Measurements from ENCODE around the gene DHRS4L2. TPM values are rescaled to one million over a fixed set of nuclear protein-coding genes. Genes with fewer than 3 reads are reported as not detected.
"Not testable (repeated sequence)": the region's sequence is repeated elsewhere in the genome, so short reads cannot be mapped to it uniquely, and the experiment has no call there.

DHRS4L2 gene
- total and polyA plus RNA-seq, 2 donors from 2014 or later: 20.7 to 463 TPM

- H3K9ac ChIP-seq (ENCODE audit: low read length in 3 of 3); H3K9me3 ChIP-seq (ENCODE audit: control insufficient read depth in 2 of 3, insufficient read depth in 1 of 3, low read length in 3 of 3); H3K4me3 ChIP-seq (ENCODE audit: low read length in 3 of 3); H3K27me3 ChIP-seq (ENCODE audit: control insufficient read depth, insufficient read depth, low read length); DNase-seq; H3K4me1 ChIP-seq (ENCODE audit: control insufficient read depth in 2 of 3, insufficient read depth in 2 of 3, low read depth in 1 of 3, low read length in 3 of 3); intact Hi-C loops (cut with DNase I); FAIRE-seq; H3K27ac ChIP-seq (ENCODE audit: low read depth in 2 of 2, low read length in 2 of 2); H3K36me3 ChIP-seq (ENCODE audit: control insufficient read depth in 2 of 3, insufficient read depth in 3 of 3, low read length in 3 of 3): not testable (repeated sequence)
Observed at GRCh38 chr14:23957913-23958569, 30.7 kb upstream of the DHRS4L2 start.

GRCh38 chr14:23960899-23961298 is 27.8 kb upstream of the DHRS4L2 start:
- H3K27ac ChIP-seq (ENCODE audit: low read depth in 2 of 2, low read length in 2 of 2); H3K9ac ChIP-seq (ENCODE audit: low read length in 3 of 3); H3K4me1 ChIP-seq (ENCODE audit: control insufficient read depth in 2 of 3, insufficient read depth in 2 of 3, low read depth in 1 of 3, low read length in 3 of 3); H3K36me3 ChIP-seq (ENCODE audit: control insufficient read depth in 2 of 3, insufficient read depth in 3 of 3, low read length in 3 of 3); FAIRE-seq; H3K9me3 ChIP-seq (ENCODE audit: control insufficient read depth in 2 of 3, insufficient read depth in 1 of 3, low read length in 3 of 3); DNase-seq; H3K4me3 ChIP-seq (ENCODE audit: low read length in 3 of 3); H3K27me3 ChIP-seq (ENCODE audit: control insufficient read depth, insufficient read depth, low read length); intact Hi-C loops (cut with DNase I): not testable (repeated sequence)

- H3K4me3 ChIP-seq (ENCODE audit: low read length in 3 of 3); intact Hi-C loops (cut with DNase I); H3K36me3 ChIP-seq (ENCODE audit: control insufficient read depth in 2 of 3, insufficient read depth in 3 of 3, low read length in 3 of 3); H3K9ac ChIP-seq (ENCODE audit: low read length in 3 of 3); H3K27ac ChIP-seq (ENCODE audit: low read depth in 2 of 2, low read length in 2 of 2); H3K27me3 ChIP-seq (ENCODE audit: control insufficient read depth, insufficient read depth, low read length); FAIRE-seq; H3K9me3 ChIP-seq (ENCODE audit: control insufficient read depth in 2 of 3, insufficient read depth in 1 of 3, low read length in 3 of 3); DNase-seq; H3K4me1 ChIP-seq (ENCODE audit: control insufficient read depth in 2 of 3, insufficient read depth in 2 of 3, low read depth in 1 of 3, low read length in 3 of 3): not testable (repeated sequence)
Observed at GRCh38 chr14:23961704-23962103, 27.0 kb upstream of the DHRS4L2 start.

- H3K4me3 ChIP-seq (ENCODE audit: low read length in 3 of 3); intact Hi-C loops (cut with DNase I): not testable (repeated sequence)
Observed at GRCh38 chr14:23969130-23969480, 19.6 kb upstream of the DHRS4L2 start.

GRCh38 chr14:23969481-23970282 is 19.0 kb upstream of the DHRS4L2 start:
- DNase-seq: peak; percentile 54 to 76 (median 72)
- H3K4me1 ChIP-seq (ENCODE audit: control insufficient read depth in 2 of 3, insufficient read depth in 2 of 3, low read depth in 1 of 3, low read length in 3 of 3); H3K27me3 ChIP-seq (ENCODE audit: control insufficient read depth, insufficient read depth, low read length); FAIRE-seq; H3K9me3 ChIP-seq (ENCODE audit: control insufficient read depth in 2 of 3, insufficient read depth in 1 of 3, low read length in 3 of 3); H3K9ac ChIP-seq (ENCODE audit: low read length in 3 of 3); H3K36me3 ChIP-seq (ENCODE audit: control insufficient read depth in 2 of 3, insufficient read depth in 3 of 3, low read length in 3 of 3); H3K27ac ChIP-seq (ENCODE audit: low read depth in 2 of 2, low read length in 2 of 2): not testable (repeated sequence)
- intact Hi-C loops (cut with DNase I): loop anchor here (5.0 kb wide), 1 partner anchor 48 kb away; no protein-coding TSS in a partner anchor
- H3K4me3 ChIP-seq (ENCODE audit: low read length in 3 of 3): peak overlapping the region in 1 of 3 donors; percentile 39

More at GRCh38 chr14:23969130-23969480, 19.6 kb upstream of the DHRS4L2 start:
- not testable (repeated sequence) for H3K27me3 ChIP-seq (ENCODE audit: control insufficient read depth, insufficient read depth, low read length); H3K9me3 ChIP-seq (ENCODE audit: control insufficient read depth in 2 of 3, insufficient read depth in 1 of 3, low read length in 3 of 3); H3K4me1 ChIP-seq (ENCODE audit: control insufficient read depth in 2 of 3, insufficient read depth in 2 of 3, low read depth in 1 of 3, low read length in 3 of 3); FAIRE-seq; H3K9ac ChIP-seq (ENCODE audit: low read length in 3 of 3); DNase-seq; H3K36me3 ChIP-seq (ENCODE audit: control insufficient read depth in 2 of 3, insufficient read depth in 3 of 3, low read length in 3 of 3); H3K27ac ChIP-seq (ENCODE audit: low read depth in 2 of 2, low read length in 2 of 2)

- not testable (repeated sequence) for FAIRE-seq; H3K4me3 ChIP-seq (ENCODE audit: low read length in 3 of 3); H3K36me3 ChIP-seq (ENCODE audit: control insufficient read depth in 2 of 3, insufficient read depth in 3 of 3, low read length in 3 of 3); H3K27me3 ChIP-seq (ENCODE audit: control insufficient read depth, insufficient read depth, low read length); H3K27ac ChIP-seq (ENCODE audit: low read depth in 2 of 2, low read length in 2 of 2); H3K4me1 ChIP-seq (ENCODE audit: control insufficient read depth in 2 of 3, insufficient read depth in 2 of 3, low read depth in 1 of 3, low read length in 3 of 3); DNase-seq; H3K9me3 ChIP-seq (ENCODE audit: control insufficient read depth in 2 of 3, insufficient read depth in 1 of 3, low read length in 3 of 3); H3K9ac ChIP-seq (ENCODE audit: low read length in 3 of 3)
- intact Hi-C loops (cut with DNase I): loop anchor here (5.0 kb wide), 1 partner anchor 47 kb away; no protein-coding TSS in a partner anchor
Observed at GRCh38 chr14:23970283-23970659, 18.5 kb upstream of the DHRS4L2 start.

GRCh38 chr14:23973178-23973577 is 15.6 kb upstream of the DHRS4L2 start:
- not testable (repeated sequence) for H3K9me3 ChIP-seq (ENCODE audit: control insufficient read depth in 2 of 3, insufficient read depth in 1 of 3, low read length in 3 of 3); H3K4me1 ChIP-seq (ENCODE audit: control insufficient read depth in 2 of 3, insufficient read depth in 2 of 3, low read depth in 1 of 3, low read length in 3 of 3); H3K27ac ChIP-seq (ENCODE audit: low read depth in 2 of 2, low read length in 2 of 2); H3K27me3 ChIP-seq (ENCODE audit: control insufficient read depth, insufficient read depth, low read length); DNase-seq; FAIRE-seq; H3K36me3 ChIP-seq (ENCODE audit: control insufficient read depth in 2 of 3, insufficient read depth in 3 of 3, low read length in 3 of 3); H3K4me3 ChIP-seq (ENCODE audit: low read length in 3 of 3); H3K9ac ChIP-seq (ENCODE audit: low read length in 3 of 3)
- intact Hi-C loops (cut with DNase I): loop anchor here (5.0 kb wide), 1 partner anchor 44 kb away; no protein-coding TSS in a partner anchor

- H3K27ac ChIP-seq (ENCODE audit: low read depth in 2 of 2, low read length in 2 of 2); H3K9me3 ChIP-seq (ENCODE audit: control insufficient read depth in 2 of 3, insufficient read depth in 1 of 3, low read length in 3 of 3); H3K27me3 ChIP-seq (ENCODE audit: control insufficient read depth, insufficient read depth, low read length); H3K4me3 ChIP-seq (ENCODE audit: low read length in 3 of 3); H3K9ac ChIP-seq (ENCODE audit: low read length in 3 of 3); DNase-seq; H3K4me1 ChIP-seq (ENCODE audit: control insufficient read depth in 2 of 3, insufficient read depth in 2 of 3, low read depth in 1 of 3, low read length in 3 of 3); H3K36me3 ChIP-seq (ENCODE audit: control insufficient read depth in 2 of 3, insufficient read depth in 3 of 3, low read length in 3 of 3); FAIRE-seq: not testable (repeated sequence)
- intact Hi-C loops (cut with DNase I): loop anchor here (5.0 kb wide), 1 partner anchor 43 kb away; no protein-coding TSS in a partner anchor
Observed at GRCh38 chr14:23974041-23974440, 14.7 kb upstream of the DHRS4L2 start.
